ENCODE measurements around the gene LHPP.

The LHPP gene

GRCh38 chr10:124568339-124568738 is 106.7 kb downstream of the LHPP start:
- Histone ChIP-seq H3K4me3 (ENCODE audit: low read depth in 1 of 2, low read length in 1 of 2) (no peak overlapping the region), H3K9me3 (no peaks in the 10 kb centered on the region), H3K4me1 (ENCODE audit: control insufficient read depth in 1 of 2, insufficient read depth in 1 of 2, low read depth in 1 of 2, low read length in 1 of 2) (no peaks in the 10 kb centered on the region), H3K36me3 (no peaks in the 10 kb centered on the region), H3K27ac (no peak overlapping the region), H3K27me3 (no peaks in the 10 kb centered on the region)
- TF ChIP-seq CTCF (IDR thresholded peaks at IDR 0.05) = no peak

- Histone ChIP-seq H3K36me3 (no peaks in the 10 kb centered on the region), H3K9me3 (no peaks in the 10 kb centered on the region), H3K4me1 (ENCODE audit: control insufficient read depth in 1 of 2, insufficient read depth in 1 of 2, low read depth in 1 of 2, low read length in 1 of 2) (no peaks in the 10 kb centered on the region), H3K4me3 (ENCODE audit: low read depth in 1 of 2, low read length in 1 of 2) (no peak overlapping the region), H3K27me3 (no peaks in the 10 kb centered on the region), H3K27ac (no peak overlapping the region)
- TF ChIP-seq CTCF (IDR thresholded peaks at IDR 0.05) = no peak
Measured at GRCh38 chr10:124568848-124569622, 107.4 kb downstream of the LHPP start.

GRCh38 chr10:124569623-124570470 is 108.2 kb downstream of the LHPP start:
- no peak overlapping the region for H3K4me3 ChIP-seq (ENCODE audit: low read depth in 1 of 2, low read length in 1 of 2)
- TF ChIP-seq CTCF (IDR thresholded peaks at IDR 0.05) = no peak
- no peaks in the 10 kb centered on the region for H3K27me3 ChIP-seq
- no peaks in the 10 kb centered on the region for H3K9me3 ChIP-seq
- H3K27ac ChIP-seq = no peak overlapping the region
- H3K4me1 ChIP-seq (ENCODE audit: control insufficient read depth in 1 of 2, insufficient read depth in 1 of 2, low read depth in 1 of 2, low read length in 1 of 2) = no peaks in the 10 kb centered on the region
- no peaks in the 10 kb centered on the region for H3K36me3 ChIP-seq

- H3K27me3 ChIP-seq = no peaks in the 10 kb centered on the region
- no peaks in the 10 kb centered on the region for H3K36me3 ChIP-seq
- no peak for TF ChIP-seq CTCF (IDR thresholded peaks at IDR 0.05)
- no peaks in the 10 kb centered on the region for H3K9me3 ChIP-seq
- H3K4me3 ChIP-seq (ENCODE audit: low read depth in 1 of 2, low read length in 1 of 2) = no peak overlapping the region
- H3K27ac ChIP-seq = no peak overlapping the region
- H3K4me1 ChIP-seq (ENCODE audit: control insufficient read depth in 1 of 2, insufficient read depth in 1 of 2, low read depth in 1 of 2, low read length in 1 of 2) = no peaks in the 10 kb centered on the region
Measured at GRCh38 chr10:124570646-124571045, 109.0 kb downstream of the LHPP start.

- no peaks in the 10 kb centered on the region for H3K27me3 ChIP-seq
- no peak for TF ChIP-seq CTCF (IDR thresholded peaks at IDR 0.05)
Measured at GRCh38 chr10:124572751-124573150, 111.1 kb downstream of the LHPP start.

More at GRCh38 chr10:124572751-124573150, 111.1 kb downstream of the LHPP start:
- H3K4me1 ChIP-seq (ENCODE audit: control insufficient read depth in 1 of 2, insufficient read depth in 1 of 2, low read depth in 1 of 2, low read length in 1 of 2) = no peaks in the 10 kb centered on the region
- H3K4me3 ChIP-seq (ENCODE audit: low read depth in 1 of 2, low read length in 1 of 2) = no peak overlapping the region
- no peak overlapping the region for H3K27ac ChIP-seq
- no peaks in the 10 kb centered on the region for H3K9me3 ChIP-seq
- no peaks in the 10 kb centered on the region for H3K36me3 ChIP-seq
